SU-DHL-6 (cell line): Measurements from ENCODE around the gene KHDRBS1.

ENCODE experiments used
- CTCF ChIP-seq: fragments of 200-600 bp; sonication (generic); IDR thresholded peaks from one replicate; pipeline ENCODE4 v1.5.1; 2017; ENCODE audit warnings: antibody characterized with exemption, mild to moderate bottlenecking, low read length, moderate library complexity; ENCODE audit not compliant: insufficient read depth, poor library complexity, severe bottlenecking
- EZH2phosphoT487 ChIP-seq: fragments of 200-600 bp; sonication (generic), shearing (Covaris generic); conservative IDR thresholded peaks from 2 replicates; pipeline ENCODE4 v1.6.1; 2018; ENCODE audit warnings: mild to moderate bottlenecking, antibody characterized with exemption, low read length, moderate library complexity, mixed read lengths

- TF ChIP-seq CTCF (no peak), EZH2phosphoT487 (no peak)
Measured at GRCh38 chr1:32025515-32025914, 11.8 kb downstream of the KHDRBS1 start.
